ENCODE data around the gene CYP11A1. TPM values are rescaled to one million over a fixed set of nuclear protein-coding genes. Genes with fewer than 3 reads are reported as not detected.
A peak's percentile ranks its signal among the peaks of the same experiment; 100 is the strongest.
"Not testable (repeated sequence)": the region's sequence is repeated elsewhere in the genome, so short reads cannot be mapped to it uniquely, and the experiment has no call there.

The CYP11A1 gene
- total RNA-seq, 1 donor from 2014 or later = not detected

- H3K36me3 Mint-ChIP-seq (ENCODE audit: low read depth); H3K27me3 Mint-ChIP-seq (ENCODE audit: low read depth): not testable (repeated sequence)
- peaks cover 57% of the 10 kb centered on the region for H3K4me1 Mint-ChIP-seq (ENCODE audit: low read depth)
Measured at GRCh38 chr15:74390049-74390646, 22.7 kb upstream of the CYP11A1 start.

GRCh38 chr15:74389241-74390048 is 22.0 kb upstream of the CYP11A1 start:
- peaks cover 60% of the 10 kb centered on the region for H3K4me1 Mint-ChIP-seq (ENCODE audit: low read depth)

More at GRCh38 chr15:74390049-74390646, 22.7 kb upstream of the CYP11A1 start:
- DNase-seq (ENCODE audit: low spot score); H3K4me3 Mint-ChIP-seq (ENCODE audit: low read depth); H3K9me3 Mint-ChIP-seq; intact Hi-C loops (cut with micrococcal nuclease): not testable (repeated sequence)
- H3K27ac Mint-ChIP-seq = peak overlapping the region; percentile 77

DNA sequence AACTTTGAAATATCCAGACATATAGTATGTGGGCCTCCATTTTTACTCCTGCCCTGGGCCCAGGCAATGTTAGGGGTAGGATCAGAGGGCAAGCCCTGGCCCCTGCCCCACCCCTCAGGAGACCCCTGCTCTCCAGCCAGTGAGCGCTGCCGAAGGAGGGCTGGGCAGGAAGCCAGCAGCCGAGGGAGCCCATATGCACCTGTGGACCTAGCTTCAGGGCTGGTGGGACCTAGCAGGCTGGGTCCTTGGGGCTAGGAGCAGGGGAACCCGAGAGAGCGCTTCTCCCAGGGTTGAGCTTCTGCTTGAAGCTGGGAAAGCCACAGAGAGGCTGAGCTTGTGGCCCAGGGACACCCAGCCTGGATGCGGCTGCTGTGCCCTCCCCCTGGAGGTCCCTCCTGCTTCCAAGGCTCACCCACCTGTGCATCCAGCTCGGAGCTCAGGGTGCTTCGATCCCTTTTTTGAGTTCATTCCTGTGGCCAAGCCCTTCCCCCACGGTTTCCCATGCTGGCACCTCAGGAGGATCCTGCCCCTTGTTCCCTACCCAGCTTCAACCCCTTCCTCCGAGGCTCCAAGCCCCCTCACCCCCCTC is 21.0 kb upstream of the CYP11A1 start:
- Mint-ChIP-seq H3K27ac (no peak overlapping the region), H3K27me3 (ENCODE audit: low read depth) (no peaks in the 10 kb centered on the region), H3K4me3 (ENCODE audit: low read depth) (no peak overlapping the region), H3K36me3 (ENCODE audit: low read depth) (no peaks in the 10 kb centered on the region), H3K4me1 (ENCODE audit: low read depth) (peaks cover 61% of the 10 kb centered on the region), H3K9me3 (no peaks in the 10 kb centered on the region)
- intact Hi-C loops (cut with micrococcal nuclease) = no loop called here
- no peak for DNase-seq (ENCODE audit: low spot score)

More at GRCh38 chr15:74389241-74390048, 22.0 kb upstream of the CYP11A1 start:
- no peaks in the 10 kb centered on the region for H3K9me3 Mint-ChIP-seq
- DNase-seq (ENCODE audit: low spot score) = no peak
- H3K4me3 Mint-ChIP-seq (ENCODE audit: low read depth) = no peak overlapping the region
- no peaks in the 10 kb centered on the region for H3K27me3 Mint-ChIP-seq (ENCODE audit: low read depth)
- no peaks in the 10 kb centered on the region for H3K36me3 Mint-ChIP-seq (ENCODE audit: low read depth)
- peak overlapping the region; percentile 55 for H3K27ac Mint-ChIP-seq
- intact Hi-C loops (cut with micrococcal nuclease) = no loop called here

DNA sequence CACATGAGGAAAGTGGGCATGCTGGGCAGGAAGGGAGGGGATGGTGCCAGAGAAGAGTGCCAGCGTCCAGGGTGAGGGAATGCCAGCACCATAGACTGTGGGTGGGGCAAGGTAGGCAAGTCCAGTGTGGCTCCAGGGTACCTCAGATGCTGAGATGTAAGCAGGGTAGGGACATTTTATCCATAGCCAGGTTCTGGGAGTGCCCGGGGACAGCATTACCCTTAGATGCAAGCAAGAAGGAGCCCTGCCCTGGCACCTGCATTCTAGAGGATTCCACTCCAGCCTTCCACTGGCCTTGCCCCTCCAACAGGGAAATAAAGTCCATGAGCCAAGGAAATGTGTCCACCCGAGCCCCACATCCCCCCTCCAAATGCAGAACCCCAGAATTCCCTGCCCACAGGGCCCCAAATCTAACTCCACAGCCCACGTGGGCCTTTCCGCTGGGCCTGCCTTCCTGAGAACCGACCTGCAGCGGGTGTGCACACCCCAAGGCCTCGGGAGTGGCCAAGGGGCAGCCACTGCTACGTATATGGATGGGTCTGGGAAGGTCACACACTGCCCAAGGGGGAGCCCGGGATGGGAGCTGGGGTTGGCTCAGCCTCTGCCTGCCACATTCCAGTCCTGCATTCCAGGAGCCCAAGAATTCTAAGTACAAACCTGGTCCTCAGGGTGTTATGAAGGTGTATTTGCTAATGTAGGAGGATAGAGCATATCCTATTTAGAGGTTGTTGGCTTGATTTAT is 20.3 kb upstream of the CYP11A1 start:
- peaks cover 60% of the 10 kb centered on the region for H3K4me1 Mint-ChIP-seq (ENCODE audit: low read depth)
- no peaks in the 10 kb centered on the region for H3K36me3 Mint-ChIP-seq (ENCODE audit: low read depth)
- H3K4me3 Mint-ChIP-seq (ENCODE audit: low read depth) = no peak overlapping the region
- H3K27ac Mint-ChIP-seq = no peak overlapping the region
- H3K27me3 Mint-ChIP-seq (ENCODE audit: low read depth) = no peaks in the 10 kb centered on the region
- H3K9me3 Mint-ChIP-seq = no peaks in the 10 kb centered on the region
- no peak for DNase-seq (ENCODE audit: low spot score)
- intact Hi-C loops (cut with micrococcal nuclease) = no loop called here

- no peak for DNase-seq (ENCODE audit: low spot score)
- Mint-ChIP-seq H3K4me1 (ENCODE audit: low read depth) (peaks cover 60% of the 10 kb centered on the region), H3K4me3 (ENCODE audit: low read depth) (no peak overlapping the region), H3K27ac (no peak overlapping the region), H3K9me3 (no peaks in the 10 kb centered on the region), H3K36me3 (ENCODE audit: low read depth) (no peaks in the 10 kb centered on the region), H3K27me3 (ENCODE audit: low read depth) (no peaks in the 10 kb centered on the region)
- intact Hi-C loops (cut with micrococcal nuclease) = no loop called here
Measured at GRCh38 chr15:74387141-74387541, 19.7 kb upstream of the CYP11A1 start.

- H3K36me3 Mint-ChIP-seq (ENCODE audit: low read depth) = no peaks in the 10 kb centered on the region
- H3K4me1 Mint-ChIP-seq (ENCODE audit: low read depth) = peaks cover 58% of the 10 kb centered on the region
- no peaks in the 10 kb centered on the region for H3K9me3 Mint-ChIP-seq
- no peak for DNase-seq (ENCODE audit: low spot score)
- intact Hi-C loops (cut with micrococcal nuclease) = no loop called here
- no peaks in the 10 kb centered on the region for H3K27me3 Mint-ChIP-seq (ENCODE audit: low read depth)
- H3K27ac Mint-ChIP-seq = no peak overlapping the region
- no peak overlapping the region for H3K4me3 Mint-ChIP-seq (ENCODE audit: low read depth)
Measured at GRCh38 chr15:74386496-74387140, 19.2 kb upstream of the CYP11A1 start.

GRCh38 chr15:74385733-74386132 is 18.3 kb upstream of the CYP11A1 start:
- Mint-ChIP-seq H3K27ac (no peak overlapping the region), H3K9me3 (no peaks in the 10 kb centered on the region), H3K4me1 (ENCODE audit: low read depth) (peaks cover 56% of the 10 kb centered on the region), H3K4me3 (ENCODE audit: low read depth) (no peak overlapping the region), H3K27me3 (ENCODE audit: low read depth) (no peaks in the 10 kb centered on the region), H3K36me3 (ENCODE audit: low read depth) (no peaks in the 10 kb centered on the region)
- intact Hi-C loops (cut with micrococcal nuclease) = loop anchor here (1.0 kb wide), 1 partner anchor 11 kb away; no protein-coding TSS in a partner anchor
- DNase-seq (ENCODE audit: low spot score) = no peak

DNA sequence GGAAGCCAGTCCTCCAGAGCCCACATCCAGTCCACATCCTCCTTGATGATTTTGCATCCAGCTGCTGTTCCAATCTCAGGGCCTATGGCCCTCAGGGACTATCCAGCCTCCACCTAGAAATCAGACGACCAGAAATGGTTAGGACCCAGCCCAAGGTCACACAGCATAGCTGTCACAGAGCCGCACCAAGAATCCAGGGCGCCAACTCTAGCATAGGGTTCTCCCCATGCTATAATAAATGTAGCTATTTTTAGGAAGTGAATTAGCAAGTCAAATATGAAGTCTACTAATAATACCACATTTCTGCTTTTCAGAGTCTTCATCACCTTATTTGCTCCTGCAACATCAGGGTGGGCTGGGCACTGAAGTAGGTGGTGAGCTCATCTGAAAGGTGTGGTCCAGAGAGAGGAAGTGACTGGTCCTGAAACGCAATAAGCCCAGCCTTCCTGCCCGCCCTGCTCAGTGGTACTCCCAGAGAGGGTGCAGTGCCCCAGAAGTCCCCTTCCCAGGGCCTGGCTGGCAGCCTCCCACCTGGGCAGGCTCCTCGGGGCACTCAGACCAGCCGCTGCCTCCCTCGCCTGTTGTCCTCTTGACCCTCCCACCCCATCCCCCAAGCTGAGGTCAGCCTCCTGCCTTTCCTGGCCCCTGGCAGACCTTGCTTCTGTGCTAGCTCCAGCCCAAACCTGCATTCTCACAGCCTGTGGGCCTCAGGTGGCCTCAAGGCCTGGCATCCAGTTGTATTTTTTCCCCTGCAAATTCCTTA is 17.6 kb upstream of the CYP11A1 start:
- Mint-ChIP-seq H3K36me3 (ENCODE audit: low read depth) (no peaks in the 10 kb centered on the region), H3K4me1 (ENCODE audit: low read depth) (peaks cover 55% of the 10 kb centered on the region), H3K27me3 (ENCODE audit: low read depth) (no peaks in the 10 kb centered on the region), H3K27ac (peak overlapping the region; percentile 89), H3K9me3 (no peaks in the 10 kb centered on the region), H3K4me3 (ENCODE audit: low read depth) (no peak overlapping the region)
- intact Hi-C loops (cut with micrococcal nuclease) = loop anchor here (1.0 kb wide), 2 partner anchors 11 to 15 kb away; no protein-coding TSS in a partner anchor
- DNase-seq (ENCODE audit: low spot score) = peak; percentile 43

GRCh38 chr15:74384566-74384880 is 17.1 kb upstream of the CYP11A1 start:
- no peaks in the 10 kb centered on the region for H3K36me3 Mint-ChIP-seq (ENCODE audit: low read depth)
- H3K27ac Mint-ChIP-seq = peak overlapping the region; percentile 89
- DNase-seq (ENCODE audit: low spot score) = no peak
- no peaks in the 10 kb centered on the region for H3K27me3 Mint-ChIP-seq (ENCODE audit: low read depth)
- intact Hi-C loops (cut with micrococcal nuclease) = loop anchor here (1.0 kb wide), 1 partner anchor 16 kb away; no protein-coding TSS in a partner anchor
- no peaks in the 10 kb centered on the region for H3K9me3 Mint-ChIP-seq
- H3K4me1 Mint-ChIP-seq (ENCODE audit: low read depth) = peaks cover 55% of the 10 kb centered on the region
- no peak overlapping the region for H3K4me3 Mint-ChIP-seq (ENCODE audit: low read depth)

- no peaks in the 10 kb centered on the region for H3K9me3 Mint-ChIP-seq
- H3K27me3 Mint-ChIP-seq (ENCODE audit: low read depth) = no peaks in the 10 kb centered on the region
- no peaks in the 10 kb centered on the region for H3K36me3 Mint-ChIP-seq (ENCODE audit: low read depth)
- peaks cover 56% of the 10 kb centered on the region for H3K4me1 Mint-ChIP-seq (ENCODE audit: low read depth)
- peak overlapping the region; percentile 89 for H3K27ac Mint-ChIP-seq
- no peak overlapping the region for H3K4me3 Mint-ChIP-seq (ENCODE audit: low read depth)
- no peak for DNase-seq (ENCODE audit: low spot score)
- intact Hi-C loops (cut with micrococcal nuclease) = loop anchor here (1.0 kb wide), 1 partner anchor 16 kb away; no protein-coding TSS in a partner anchor
Measured at GRCh38 chr15:74383695-74384565, 16.5 kb upstream of the CYP11A1 start.

GRCh38 chr15:74383286-74383685 is 15.8 kb upstream of the CYP11A1 start:
- peak overlapping the region; percentile 89 for H3K27ac Mint-ChIP-seq
- H3K27me3 Mint-ChIP-seq (ENCODE audit: low read depth) = no peaks in the 10 kb centered on the region
- H3K4me3 Mint-ChIP-seq (ENCODE audit: low read depth) = no peak overlapping the region
- H3K4me1 Mint-ChIP-seq (ENCODE audit: low read depth) = peaks cover 61% of the 10 kb centered on the region
- no peaks in the 10 kb centered on the region for H3K9me3 Mint-ChIP-seq
- intact Hi-C loops (cut with micrococcal nuclease) = no loop called here
- no peak for DNase-seq (ENCODE audit: low spot score)
- no peaks in the 10 kb centered on the region for H3K36me3 Mint-ChIP-seq (ENCODE audit: low read depth)
